ENCODE results near the gene STAM2.
A peak's percentile ranks its signal among the peaks of the same experiment; 100 is the strongest.

STAM2 gene

GRCh38 chr2:152099367-152100050 lies 76.1 kb downstream of the STAM2 start:
- peak overlapping the region; percentile 59 for H3K4me3 ChIP-seq (ENCODE audit: low read depth, low read length)

GRCh38 chr2:152098496-152099366 lies 76.8 kb downstream of the STAM2 start, which contains the start of gene CACNB4:
TSS of gene CACNB4 (minus strand) at chr2:152099044.
- no peak for TF ChIP-seq CTCF (IDR thresholded peaks at IDR 0.05; ENCODE audit: low read depth, low read length)
- H3K4me3 ChIP-seq (ENCODE audit: low read depth, low read length), result peak within 1 kb of the TSS; percentile 59

More at GRCh38 chr2:152099367-152100050, 76.1 kb downstream of the STAM2 start:
- no peak for TF ChIP-seq CTCF (IDR thresholded peaks at IDR 0.05; ENCODE audit: low read depth, low read length)

GRCh38 chr2:152097801-152098495 lies 77.6 kb downstream of the STAM2 start:
- TF ChIP-seq CTCF (IDR thresholded peaks at IDR 0.05; ENCODE audit: low read depth, low read length), result no peak
- peak overlapping the region; percentile 59 for H3K4me3 ChIP-seq (ENCODE audit: low read depth, low read length)

GRCh38 chr2:152097290-152097800 lies 78.2 kb downstream of the STAM2 start:
- H3K4me3 ChIP-seq (ENCODE audit: low read depth, low read length), result peak overlapping the region; percentile 59

GRCh38 chr2:152095146-152095545 lies 80.4 kb downstream of the STAM2 start:
- no peak for TF ChIP-seq CTCF (IDR thresholded peaks at IDR 0.05; ENCODE audit: low read depth, low read length)
- H3K4me3 ChIP-seq (ENCODE audit: low read depth, low read length), result no peak overlapping the region

More at GRCh38 chr2:152097290-152097800, 78.2 kb downstream of the STAM2 start:
- no peak for TF ChIP-seq CTCF (IDR thresholded peaks at IDR 0.05; ENCODE audit: low read depth, low read length)

GRCh38 chr2:152094014-152094413 lies 81.5 kb downstream of the STAM2 start:
- no peak for TF ChIP-seq CTCF (IDR thresholded peaks at IDR 0.05; ENCODE audit: low read depth, low read length)
- H3K4me3 ChIP-seq (ENCODE audit: low read depth, low read length), result no peak overlapping the region

All from WI38 (cell line).